Neural progenitor cell (in vitro differentiated cells): ENCODE results near the gene ANGEL2. TPM values are rescaled to one million over a fixed set of nuclear protein-coding genes. Genes with fewer than 3 reads are reported as not detected.
"Not testable (repeated sequence)": the region's sequence is repeated elsewhere in the genome, so short reads cannot be mapped to it uniquely, and the experiment has no call there.

Experiments used
- DNase-seq: peaks from one replicate; pipeline ENCODE4 v3.0.0-alpha.2; 2016; ENCODE audit warnings: low spot score
- H2AFZ ChIP-seq: fragments of 200-600 bp; sonication (generic); replicated peaks from 2 replicates; pipeline ENCODE4 v1.6.1; 2016; ENCODE audit warnings: antibody characterized with exemption
- H3F3A ChIP-seq: fragments of 200-600 bp; sonication (generic); 2 replicates; pipeline ENCODE4 v1.6.1; 2016; ENCODE audit warnings: antibody characterized with exemption, low read depth
- H3K27ac ChIP-seq: fragments of 200-600 bp; sonication (generic); 2 replicates; pipeline ENCODE4 v1.5.1; 2016; ENCODE audit warnings: mild to moderate bottlenecking
- H3K27me3 ChIP-seq: fragments of 200-600 bp; sonication (generic); 2 replicates; pipeline ENCODE4 v1.6.1; 2016; ENCODE audit warnings: mild to moderate bottlenecking, moderate library complexity
- H3K36me3 ChIP-seq: fragments of 200-600 bp; sonication (generic); 2 replicates; pipeline ENCODE4 v1.5.1; 2016
- H3K4me1 ChIP-seq: fragments of 200-600 bp; sonication (generic); 2 replicates; pipeline ENCODE4 v1.6.1; 2016; ENCODE audit warnings: mixed run types
- H3K4me2 ChIP-seq: fragments of 200-600 bp; sonication (generic); 2 replicates; pipeline ENCODE4 v1.6.1; 2016
- H3K4me3 ChIP-seq: fragments of 200-600 bp; sonication (generic); 2 replicates; pipeline ENCODE4 v1.5.1; 2016
- H3K79me2 ChIP-seq: fragments of 200-600 bp; sonication (generic); 2 replicates; pipeline ENCODE4 v1.6.1; 2016; ENCODE audit warnings: low read depth
- H3K9ac ChIP-seq: fragments of 200-600 bp; sonication (generic); 2 replicates; pipeline ENCODE4 v1.6.1; 2016
- H3K9me3 ChIP-seq: fragments of 200-600 bp; sonication (generic); 2 replicates; pipeline ENCODE4 v1.5.1; 2016; ENCODE audit warnings: low read depth
- H4K20me1 ChIP-seq: fragments of 200-600 bp; sonication (generic); 2 replicates; pipeline ENCODE4 v1.6.1; 2016; ENCODE audit warnings: low read depth
- H3K27ac Mint-ChIP-seq: 3 replicates; pipeline ENCODE4 v1.8.0; 2021; ENCODE audit warnings: mixed read lengths
- H3K27me3 Mint-ChIP-seq: 2 replicates; pipeline ENCODE4 v1.8.0; 2022; ENCODE audit warnings: low read depth, mild to moderate bottlenecking, inconsistent platforms, moderate library complexity, mixed read lengths; ENCODE audit not compliant: insufficient read depth
- H3K36me3 Mint-ChIP-seq: 3 replicates; pipeline ENCODE4 v1.8.0; 2021; ENCODE audit warnings: mixed read lengths
- H3K4me1 Mint-ChIP-seq: 3 replicates; pipeline ENCODE4 v1.8.0; 2021; ENCODE audit warnings: mixed read lengths
- H3K4me3 Mint-ChIP-seq: 3 replicates; pipeline ENCODE4 v1.8.0; 2021; ENCODE audit warnings: mild to moderate bottlenecking, moderate library complexity, mixed read lengths
- H3K9me3 Mint-ChIP-seq: 3 replicates; pipeline ENCODE4 v1.8.0; 2020; ENCODE audit warnings: mixed read lengths
- CTCF ChIP-seq: fragments of 200-600 bp; sonication (generic); IDR thresholded peaks from 2 replicates; pipeline ENCODE4 v1.5.1; 2017; ENCODE audit warnings: antibody characterized with exemption, mild to moderate bottlenecking
- EZH2 ChIP-seq: fragments of 200-600 bp; sonication (generic); IDR thresholded peaks from 2 replicates; pipeline ENCODE4 v1.6.1; 2017; ENCODE audit warnings: antibody characterized with exemption, mild to moderate bottlenecking, moderate library complexity
- EZH2phosphoT487 ChIP-seq: fragments of 200-600 bp; sonication (generic); IDR thresholded peaks from 2 replicates; pipeline ENCODE4 v1.6.1; 2017; ENCODE audit warnings: antibody characterized with exemption
- total RNA-seq: library from RNA; depleted of rRNA; stranded (reverse); fragments of >200 nt; gene quantifications from 2 replicates; pipeline ENCODE4 v1.2.3, GENCODE V29; 2015; ENCODE audit warnings: low replicate concordance

ANGEL2 gene
- total RNA-seq, 1 donor from 2014 or later, result 101 TPM

GRCh38 chr1:213051127-213051880 is 35.6 kb upstream of the ANGEL2 start, which contains the start of gene RPS6KC1:
Gene RPS6KC1 (plus strand): TSS chr1:213051241. CDS start chr1:213051405, 164 bp downstream.
- Histone ChIP-seq H3K4me2 (peak within 1 kb of the TSS; percentile 95), H3K79me2 (peaks cover 33% of the 10 kb centered on the region), H2AFZ (peak within 1 kb of the TSS; percentile 94), H3F3A (no peaks in the 10 kb centered on the region), H3K27me3 (peaks cover 16% of the 10 kb centered on the region), H3K27ac (no peak within 1 kb of the TSS), H3K4me3 (peak within 1 kb of the TSS; percentile 87), H3K36me3 (no peaks in the 10 kb centered on the region), H3K4me1 (peaks cover 4% of the 10 kb centered on the region), H3K9me3 (no peaks in the 10 kb centered on the region), H4K20me1 (no peaks in the 10 kb centered on the region), H3K9ac (peak within 1 kb of the TSS; percentile 17)
- Mint-ChIP-seq H3K4me1 (peaks cover 19% of the 10 kb centered on the region), H3K27me3 (no peaks in the 10 kb centered on the region), H3K36me3 (peaks cover 6% of the 10 kb centered on the region), H3K9me3 (peaks cover 14% of the 10 kb centered on the region), H3K4me3 (peak within 1 kb of the TSS; percentile 99), H3K27ac (peak within 1 kb of the TSS; percentile 96)
- DNase-seq, result peak; percentile 84
- TF ChIP-seq CTCF (no peak), EZH2phosphoT487 (no peak), EZH2 (peak; percentile 71)

DNA sequence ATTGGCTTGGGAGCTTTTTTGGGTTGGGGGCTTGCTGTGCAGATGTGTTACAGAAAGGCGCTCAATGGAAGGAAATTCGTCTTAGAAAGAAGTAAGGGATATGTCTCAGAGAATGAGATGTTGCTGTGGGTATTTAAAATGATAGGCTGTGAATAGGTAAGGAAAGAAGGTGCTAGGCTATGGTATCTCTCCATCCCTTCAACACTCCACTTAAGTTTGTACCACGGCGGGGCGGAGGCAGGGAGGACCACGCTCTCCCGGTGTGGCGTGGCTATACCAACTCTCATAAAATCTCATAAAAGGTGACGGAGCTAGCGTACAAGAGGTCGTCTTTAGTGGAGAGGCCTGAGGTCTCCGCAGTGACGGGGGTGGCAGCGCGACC is 35.1 kb upstream of the ANGEL2 start:
- Histone ChIP-seq H3K4me2 (peak overlapping the region; percentile 95), H3K27ac (no peak overlapping the region), H3K4me1 (peaks cover 4% of the 10 kb centered on the region), H3F3A (no peaks in the 10 kb centered on the region), H3K27me3 (peaks cover 16% of the 10 kb centered on the region), H3K79me2 (peaks cover 29% of the 10 kb centered on the region), H3K9ac (no peak overlapping the region), H4K20me1 (no peaks in the 10 kb centered on the region), H2AFZ (peak overlapping the region; percentile 94), H3K36me3 (no peaks in the 10 kb centered on the region), H3K9me3 (no peaks in the 10 kb centered on the region), H3K4me3 (peak overlapping the region; percentile 87)
- no peak for TF ChIP-seq EZH2phosphoT487
- TF ChIP-seq EZH2, result no peak
- no peak for TF ChIP-seq CTCF
- DNase-seq, result no peak
- Mint-ChIP-seq H3K27ac (peak overlapping the region; percentile 96), H3K36me3 (peaks cover 6% of the 10 kb centered on the region), H3K27me3 (no peaks in the 10 kb centered on the region), H3K4me1 (peaks cover 19% of the 10 kb centered on the region), H3K4me3 (peak overlapping the region; percentile 99), H3K9me3 (peaks cover 14% of the 10 kb centered on the region)

GRCh38 chr1:213049232-213049631 is 33.6 kb upstream of the ANGEL2 start:
- no peak overlapping the region for H3K4me3 Mint-ChIP-seq

GRCh38 chr1:213045321-213046226 is 29.9 kb upstream of the ANGEL2 start:
- peaks cover 11% of the 10 kb centered on the region for H3K9me3 Mint-ChIP-seq
- H3K9me3 ChIP-seq, H3K4me2 ChIP-seq, DNase-seq, H3K36me3 ChIP-seq, H3K4me3 Mint-ChIP-seq, H3K36me3 Mint-ChIP-seq, H3K79me2 ChIP-seq, H3K27ac Mint-ChIP-seq, H3K27me3 Mint-ChIP-seq, H3F3A ChIP-seq, H3K27ac ChIP-seq, H3K4me1 Mint-ChIP-seq, H4K20me1 ChIP-seq, H3K4me1 ChIP-seq, H3K4me3 ChIP-seq, H3K9ac ChIP-seq: not testable (repeated sequence)
- H2AFZ ChIP-seq, result peak overlapping the region; percentile 66
- H3K27me3 ChIP-seq, result peaks cover 16% of the 10 kb centered on the region

More at GRCh38 chr1:213049232-213049631, 33.6 kb upstream of the ANGEL2 start:
- Mint-ChIP-seq H3K27me3 (no peaks in the 10 kb centered on the region), H3K4me1 (peaks cover 19% of the 10 kb centered on the region), H3K27ac (no peak overlapping the region), H3K36me3 (peaks cover 6% of the 10 kb centered on the region), H3K9me3 (peaks cover 14% of the 10 kb centered on the region)
- Histone ChIP-seq H3K27me3 (peaks cover 16% of the 10 kb centered on the region), H2AFZ (no peak overlapping the region), H3K4me3 (no peak overlapping the region), H4K20me1 (no peaks in the 10 kb centered on the region), H3F3A (no peaks in the 10 kb centered on the region), H3K4me2 (no peak overlapping the region), H3K36me3 (no peaks in the 10 kb centered on the region), H3K4me1 (peaks cover 4% of the 10 kb centered on the region), H3K79me2 (peaks cover 25% of the 10 kb centered on the region), H3K9ac (no peak overlapping the region), H3K27ac (no peak overlapping the region), H3K9me3 (no peaks in the 10 kb centered on the region)
- TF ChIP-seq CTCF, result no peak
- no peak for TF ChIP-seq EZH2phosphoT487
- TF ChIP-seq EZH2, result no peak
- DNase-seq, result no peak
